GM04504 (cell line): ENCODE data around the gene SEC22C.
"Not testable (repeated sequence)": the region's sequence is repeated elsewhere in the genome, so short reads cannot be mapped to it uniquely, and the experiment has no call there.

Experiments
- DNase-seq: peaks from one replicate; pipeline ENCODE4 v3.0.0-alpha.2; 2012; ENCODE audit warnings: low read depth

Gene SEC22C

DNA sequence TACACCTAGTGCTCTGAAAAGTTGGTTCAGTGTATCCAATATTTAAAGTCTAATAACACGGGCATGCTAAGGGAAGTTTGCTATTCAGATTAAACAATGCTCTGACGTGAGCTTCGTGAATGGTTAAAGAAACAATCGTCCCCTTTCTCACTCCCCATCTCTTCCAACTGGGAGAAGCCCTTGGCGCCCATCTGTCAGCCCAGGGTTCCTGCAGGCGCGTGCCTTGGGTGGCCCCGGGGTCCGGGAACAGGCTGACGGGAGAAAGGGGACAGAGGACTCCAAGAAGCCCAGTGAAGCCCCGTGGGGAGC, 413 bp downstream of the SEC22C start:
- no peak for DNase-seq

DNA sequence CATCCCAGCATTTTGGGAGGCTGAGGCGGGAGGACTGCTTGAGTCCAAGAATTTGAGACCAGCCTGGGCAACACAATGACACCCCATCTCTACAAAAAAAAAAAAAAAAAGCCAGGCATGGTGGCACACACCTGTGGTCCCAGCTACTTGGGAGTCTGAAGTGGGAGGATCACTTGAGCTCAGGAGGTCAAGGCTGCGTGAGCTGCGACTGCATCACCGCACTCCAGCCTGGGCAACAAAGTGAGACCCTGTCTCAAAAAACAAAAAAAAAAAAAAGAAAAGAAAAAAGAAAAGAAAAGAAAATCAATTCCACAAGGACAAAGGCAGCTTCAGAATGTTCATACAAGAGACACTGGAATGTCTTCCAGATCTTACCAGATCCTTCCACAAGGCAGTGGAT, 2.4 kb downstream of the SEC22C start:
- not testable (repeated sequence) for DNase-seq

DNA sequence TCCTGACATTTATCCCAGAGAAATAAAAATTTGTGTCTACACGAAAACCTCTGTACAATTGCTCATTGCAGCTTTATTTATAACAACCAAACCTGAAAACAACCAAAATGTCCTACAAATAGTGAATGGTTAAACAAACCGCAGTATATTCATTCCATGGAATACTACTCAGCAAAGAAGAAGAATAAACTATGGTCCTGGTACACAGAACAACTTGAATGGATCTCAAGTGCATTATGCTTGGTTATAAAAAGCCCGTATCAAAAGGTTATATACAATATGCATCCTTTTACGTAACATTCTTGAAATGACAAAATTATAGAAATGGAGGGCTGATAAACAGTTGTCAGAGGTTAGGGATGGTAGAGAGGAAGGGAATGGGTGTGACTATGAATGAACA, 3.7 kb downstream of the SEC22C start:
- no peak for DNase-seq

DNA sequence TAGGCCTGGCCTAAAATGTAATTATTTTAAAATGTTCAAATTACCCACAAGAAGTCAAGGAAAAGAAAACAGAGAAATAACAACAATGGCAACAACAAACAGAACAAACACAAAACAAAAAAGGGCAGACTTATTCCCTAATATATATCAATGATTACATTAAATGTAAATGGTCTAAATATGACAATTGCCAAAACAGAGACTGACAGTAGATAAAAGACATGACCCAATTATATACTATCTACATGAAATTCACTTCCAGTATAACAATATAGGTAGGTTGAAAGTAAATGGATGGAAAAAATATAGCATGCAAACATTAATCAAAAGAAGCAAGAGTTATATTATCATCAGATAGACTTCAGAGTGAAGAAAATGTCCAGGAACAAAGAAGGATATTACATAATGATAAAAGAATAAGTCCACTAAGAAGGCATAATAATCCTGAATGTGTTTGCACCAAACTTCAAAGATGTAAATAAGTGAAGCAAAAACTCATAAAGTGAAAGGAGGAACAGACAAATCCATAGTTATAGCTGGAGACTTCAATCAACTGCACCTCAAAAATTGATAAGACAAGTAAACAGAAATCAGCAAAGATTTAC, 6.5 kb downstream of the SEC22C start:
- no peak for DNase-seq

DNA sequence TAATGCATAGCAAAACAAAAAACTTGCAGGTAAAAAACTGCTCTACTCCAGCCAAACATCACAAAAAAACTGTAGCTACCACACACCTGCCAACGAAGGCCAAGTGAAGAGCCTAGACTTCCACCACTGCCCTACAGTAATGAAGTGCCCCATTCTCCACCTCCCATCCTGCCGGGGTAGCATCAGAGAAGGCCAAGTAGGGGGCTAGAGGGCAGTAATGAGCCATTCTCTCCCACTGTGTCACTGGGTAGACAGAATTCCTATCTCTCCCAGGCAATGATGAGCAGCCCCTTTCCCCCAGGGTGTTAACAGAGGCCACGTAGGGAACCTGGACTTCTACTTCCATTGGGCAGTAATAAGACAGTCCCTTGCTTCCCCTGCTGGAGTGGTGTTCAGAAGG, 9.5 kb downstream of the SEC22C start:
- no peak for DNase-seq

DNA sequence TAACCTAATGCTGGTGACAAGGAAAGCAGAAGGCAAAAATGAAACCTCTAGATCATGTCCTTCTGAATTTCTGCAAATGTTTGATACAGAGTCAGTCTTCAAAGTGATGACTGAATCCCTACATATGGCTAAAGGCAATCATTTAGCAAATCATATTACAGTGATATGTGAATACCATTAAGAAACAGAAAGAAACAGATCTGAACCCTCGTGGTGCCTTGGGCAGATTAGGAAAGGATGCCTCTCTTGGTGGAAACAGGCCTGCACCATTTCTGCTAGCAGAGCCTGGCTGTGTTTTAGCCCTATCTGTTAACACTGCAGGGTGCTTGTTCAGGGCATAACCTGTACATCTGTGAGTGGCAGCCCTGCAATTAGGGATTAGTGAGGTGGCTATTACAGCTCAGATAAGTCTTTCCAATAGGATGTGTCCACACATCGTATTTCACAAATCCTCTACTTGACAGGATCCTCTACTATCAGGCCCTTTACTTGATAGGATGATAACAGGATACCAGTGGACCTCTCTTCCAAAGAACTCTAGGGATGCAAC, 12.1 kb downstream of the SEC22C start:
- DNase-seq = no peak

DNA sequence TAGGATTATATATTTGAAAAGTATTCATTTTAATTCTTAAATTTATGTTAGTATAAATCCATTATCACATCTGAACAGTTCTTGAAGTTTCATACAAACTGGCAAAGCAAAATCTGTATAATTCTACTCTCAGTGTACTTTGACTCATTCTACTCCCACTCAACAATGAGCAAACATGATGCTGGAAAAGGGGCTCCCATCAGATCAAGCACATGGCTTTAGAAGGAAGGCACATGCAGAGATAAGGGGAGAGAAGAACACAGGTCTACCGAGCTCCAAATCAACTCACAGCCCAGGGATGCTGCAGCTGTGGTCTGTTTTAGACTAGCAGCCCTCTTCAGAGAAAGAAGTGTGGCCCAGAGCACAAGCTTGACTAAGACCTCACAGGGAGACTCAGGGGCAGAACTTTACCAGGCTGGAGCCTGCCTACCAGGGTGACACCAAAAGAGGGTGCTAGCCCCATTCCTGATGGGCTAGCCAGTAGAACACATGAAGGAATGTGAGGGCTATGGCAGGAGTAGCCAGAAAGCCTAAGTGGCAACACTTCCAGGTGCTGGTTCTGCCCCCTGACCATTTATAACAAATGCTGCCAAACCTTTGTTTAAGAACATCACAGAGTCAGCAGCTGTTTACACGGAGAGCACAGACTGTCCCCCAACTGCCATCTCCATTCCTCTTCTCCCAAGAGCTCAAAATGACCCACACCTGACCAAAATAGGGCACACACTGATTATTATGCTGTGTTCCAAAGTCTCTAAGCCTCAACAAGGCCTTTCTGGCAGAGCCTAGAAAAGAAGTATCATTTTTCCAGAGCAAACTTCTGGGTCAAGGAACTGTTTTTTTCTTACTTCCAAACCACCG, 19.5 kb downstream of the SEC22C start:
- DNase-seq = no peak

DNA sequence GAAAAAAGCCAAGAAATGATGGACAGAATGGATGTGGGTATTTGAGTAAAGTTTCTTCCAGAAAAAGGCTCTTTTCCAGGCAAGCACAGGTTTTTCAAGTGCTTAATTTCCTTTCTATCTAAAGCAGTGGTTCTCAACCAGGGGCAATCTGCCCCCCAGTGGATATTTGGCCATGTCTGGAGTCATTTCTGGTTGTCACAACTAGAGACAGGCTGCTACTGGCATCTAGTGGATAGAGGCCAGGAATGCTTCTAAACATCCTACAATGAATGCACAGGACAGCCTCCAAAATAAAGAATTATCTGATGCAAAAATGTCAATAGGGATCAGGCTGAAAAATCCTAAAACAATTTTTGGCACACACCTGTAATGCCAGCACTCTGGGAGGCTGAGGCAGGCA, 23.9 kb downstream of the SEC22C start:
- DNase-seq = no peak

DNA sequence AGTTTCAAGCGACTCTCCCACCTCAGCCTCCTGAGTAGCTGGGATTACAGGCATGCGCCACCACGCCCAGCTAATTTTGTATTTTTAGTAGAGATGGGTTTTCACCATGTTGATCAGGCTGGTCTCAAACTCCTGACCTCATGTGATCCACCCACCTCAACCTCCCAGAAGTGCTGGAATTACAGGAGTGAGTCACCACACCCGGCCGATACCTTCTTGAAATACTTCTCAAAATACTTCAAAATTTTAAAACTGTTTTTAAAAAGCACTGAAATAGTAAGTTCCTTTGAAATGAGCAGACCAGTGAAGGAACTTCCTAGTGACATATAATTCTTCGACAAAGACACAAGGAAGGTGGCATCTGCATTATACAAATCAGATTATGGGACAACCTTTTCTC, 24.9 kb downstream of the SEC22C start:
- not testable (repeated sequence) for DNase-seq

DNA sequence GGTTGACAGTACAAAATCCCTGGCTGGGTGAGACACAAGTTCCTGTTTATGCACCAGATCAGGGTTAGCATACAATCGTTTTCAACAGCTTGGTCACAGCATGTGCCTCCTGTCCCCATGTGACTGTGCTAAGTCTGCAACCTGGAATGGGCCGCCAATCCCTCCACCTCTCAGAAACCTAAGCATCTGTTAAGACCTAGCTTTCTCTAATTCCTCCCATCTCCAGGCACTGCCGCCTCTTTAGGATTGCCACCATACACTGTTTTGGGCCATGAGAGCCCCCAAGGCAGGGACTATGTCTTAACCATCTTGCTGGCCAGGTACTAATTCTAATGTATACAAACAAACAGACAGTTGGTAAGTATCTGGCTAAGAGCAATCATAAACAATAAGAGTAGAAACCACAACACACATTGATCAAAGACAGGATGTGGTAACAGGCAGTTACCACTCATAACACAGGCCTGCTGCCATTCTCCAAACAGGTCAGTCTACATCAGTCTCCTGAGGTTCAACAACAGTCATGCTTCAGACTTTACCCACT, 25.6 kb downstream of the SEC22C start:
- no peak for DNase-seq

DNA sequence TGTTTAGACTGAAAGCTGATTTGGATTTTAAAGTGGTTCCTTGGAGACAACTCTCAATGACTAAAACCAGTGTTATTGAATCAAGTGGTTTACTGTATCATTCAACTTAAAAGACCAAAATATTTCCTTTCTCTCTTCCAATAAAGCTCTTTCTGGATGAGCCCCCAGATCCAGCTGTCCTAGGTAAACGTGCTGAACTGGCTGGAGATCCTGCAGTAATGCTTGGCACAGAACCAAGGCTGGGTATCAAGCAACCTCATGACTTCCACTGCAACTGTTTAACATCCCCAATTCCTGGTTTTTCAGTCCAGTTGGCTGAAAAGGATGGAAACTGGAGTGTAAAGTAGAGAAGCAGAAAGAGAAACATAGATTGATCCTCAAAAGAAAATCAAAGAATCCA, 28.9 kb downstream of the SEC22C start:
- DNase-seq = no peak

DNA sequence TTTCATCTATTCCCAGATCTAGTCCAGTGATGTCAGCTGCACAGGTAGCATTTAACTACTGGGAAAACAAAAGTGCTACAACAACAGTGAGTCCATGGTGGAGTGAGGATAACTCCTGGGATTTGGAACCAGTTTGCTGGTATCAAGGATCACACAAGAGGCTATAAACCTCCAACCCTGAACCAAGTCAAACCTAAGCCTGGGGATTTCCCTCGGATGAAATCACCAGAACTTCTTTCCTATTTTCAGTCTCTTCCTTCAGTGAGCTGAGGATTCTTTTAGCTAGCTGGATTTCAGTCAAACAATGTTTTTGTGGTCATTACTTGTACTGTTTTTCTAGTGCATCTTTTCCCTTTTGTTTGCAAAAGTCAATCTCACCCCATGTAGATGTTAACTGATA, 31.5 kb downstream of the SEC22C start:
- DNase-seq = no peak

DNA sequence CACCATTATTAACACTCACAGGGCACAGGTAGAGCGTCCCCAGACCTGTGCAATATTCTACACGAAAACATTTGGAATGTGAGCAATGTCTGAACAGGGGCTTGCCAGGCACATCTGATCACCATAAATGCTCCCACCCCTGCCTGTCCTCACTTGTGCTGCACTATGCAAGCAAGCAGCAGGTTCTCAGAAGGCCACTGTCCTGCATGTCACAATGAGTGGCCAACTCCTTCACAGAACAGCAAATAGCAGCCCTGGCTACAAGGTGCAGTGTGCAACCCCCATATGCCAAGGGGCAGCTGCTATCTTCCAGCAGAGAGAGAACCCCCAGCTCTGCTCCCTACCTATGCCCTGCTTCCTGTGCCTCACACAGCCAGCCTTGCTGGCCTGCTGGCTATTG, 32.6 kb downstream of the SEC22C start:
- no peak for DNase-seq

DNA sequence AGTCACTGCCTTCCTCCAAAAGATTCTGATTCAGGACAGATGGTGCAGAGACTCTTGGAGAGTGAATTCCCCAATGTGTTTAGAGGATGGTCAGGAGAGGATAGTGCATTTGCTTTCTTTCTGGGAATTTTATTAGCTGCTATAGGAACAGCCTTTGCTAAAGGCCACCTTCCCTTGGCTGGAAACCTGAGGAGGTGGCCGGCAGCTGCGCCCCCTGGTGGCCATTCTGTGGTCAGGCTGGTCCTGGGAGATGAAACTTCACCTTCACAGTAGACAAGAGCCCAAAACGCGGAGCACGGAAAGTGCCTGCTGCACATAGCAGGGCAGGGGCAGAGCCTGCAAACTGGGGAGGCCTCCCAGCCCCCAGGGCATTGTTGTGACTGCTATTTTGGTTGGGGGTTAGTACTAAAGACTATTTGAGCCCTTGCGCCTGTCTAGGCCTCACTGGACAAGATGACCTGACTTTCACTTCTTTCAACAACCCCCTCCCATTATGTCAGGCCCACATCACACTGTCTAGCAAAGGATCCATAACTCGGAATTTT, 34.3 kb downstream of the SEC22C start:
- DNase-seq = peak; percentile 7

DNA sequence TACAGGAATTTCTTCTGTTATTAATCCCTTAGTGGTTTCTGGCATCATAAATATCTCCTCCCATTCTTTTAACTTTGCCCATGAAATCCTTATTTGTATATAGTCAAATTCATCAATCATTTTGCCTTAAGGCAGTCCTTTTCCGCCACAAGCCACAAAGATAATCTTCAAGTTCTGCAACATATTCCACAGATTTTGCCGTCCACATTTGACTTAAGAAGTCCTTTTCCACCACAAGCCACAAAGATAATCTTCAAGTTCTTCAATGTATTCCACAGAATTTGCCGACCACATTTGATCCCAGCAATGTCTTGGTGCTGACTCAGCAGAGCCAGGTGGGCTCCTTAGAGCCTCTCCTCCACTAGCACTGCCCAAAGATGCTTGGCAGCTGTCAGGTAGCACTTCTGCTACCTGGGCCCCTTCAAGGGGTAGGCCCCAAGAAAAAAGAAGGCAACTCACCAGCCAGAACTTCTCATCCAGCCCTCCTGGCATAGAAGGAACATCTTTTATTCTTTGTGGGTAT, 35.0 kb downstream of the SEC22C start:
- DNase-seq = no peak

DNA sequence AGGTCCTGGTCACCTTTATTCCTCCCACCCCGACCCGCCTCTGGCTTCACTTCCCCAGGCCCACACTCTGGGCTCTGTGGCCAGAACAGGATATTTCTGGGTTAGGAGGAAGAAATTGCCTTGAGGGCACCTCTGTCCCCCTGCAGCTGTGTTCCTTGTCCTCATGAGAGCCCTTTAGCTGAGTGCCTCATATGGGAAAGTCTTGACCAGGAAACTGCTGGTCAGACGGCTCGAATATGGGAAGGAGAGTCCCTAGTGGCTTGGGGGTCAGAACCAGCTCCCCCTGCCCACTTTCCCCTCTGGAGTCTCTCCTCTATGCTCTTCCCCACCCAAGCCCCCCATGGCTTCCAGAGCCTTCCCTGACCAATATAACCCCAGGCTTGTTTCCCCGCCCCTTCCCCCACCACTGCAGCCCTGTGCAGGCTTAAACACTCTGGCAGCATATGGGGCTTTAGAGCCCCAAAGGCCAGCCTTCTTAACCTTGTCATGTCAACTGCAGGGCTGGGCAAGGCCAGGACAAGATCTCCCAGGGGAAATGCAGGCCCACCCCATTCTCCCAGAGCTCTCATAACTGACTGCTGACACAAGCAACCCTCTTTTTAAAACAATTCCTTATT, 36.4 kb downstream of the SEC22C start:
- no peak for DNase-seq

DNA sequence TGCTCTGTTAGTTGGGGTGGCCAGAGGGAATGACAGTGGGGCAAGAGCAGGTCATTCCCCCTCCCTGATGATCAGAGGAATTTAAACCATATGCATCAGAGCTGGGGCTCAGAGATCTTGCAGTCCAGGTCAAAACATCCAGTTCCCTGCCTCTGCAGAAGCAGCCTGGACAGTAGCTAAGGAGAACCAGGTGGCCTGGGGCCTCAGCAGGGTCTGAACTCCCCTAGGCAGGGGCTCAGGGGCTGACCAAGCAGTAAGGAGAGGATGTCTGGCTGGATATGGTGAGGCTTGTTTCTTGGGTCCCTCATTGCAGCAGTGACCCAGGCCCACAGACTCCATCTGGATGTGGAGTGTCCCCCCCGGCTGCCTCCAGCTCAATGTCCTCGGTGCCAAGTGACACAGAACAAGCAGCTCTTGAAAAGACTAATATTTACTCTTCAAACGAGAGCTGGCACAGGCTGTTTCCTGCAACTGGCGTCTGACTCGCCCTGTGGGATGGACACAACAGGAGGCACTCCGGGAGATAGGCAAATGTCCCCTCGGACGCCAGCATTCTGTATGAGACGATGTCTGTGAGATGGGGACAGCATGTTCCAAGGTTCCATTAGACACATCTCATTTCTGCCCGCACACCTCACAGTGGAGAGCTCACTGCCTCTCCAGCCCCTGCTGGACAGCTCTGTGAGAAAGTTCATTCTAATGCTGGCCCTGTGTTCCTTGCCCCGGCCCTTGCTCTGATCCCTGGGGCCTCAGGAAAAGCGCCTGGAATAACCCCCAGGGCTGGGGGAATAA, 37.1 kb downstream of the SEC22C start:
- no peak for DNase-seq

DNA sequence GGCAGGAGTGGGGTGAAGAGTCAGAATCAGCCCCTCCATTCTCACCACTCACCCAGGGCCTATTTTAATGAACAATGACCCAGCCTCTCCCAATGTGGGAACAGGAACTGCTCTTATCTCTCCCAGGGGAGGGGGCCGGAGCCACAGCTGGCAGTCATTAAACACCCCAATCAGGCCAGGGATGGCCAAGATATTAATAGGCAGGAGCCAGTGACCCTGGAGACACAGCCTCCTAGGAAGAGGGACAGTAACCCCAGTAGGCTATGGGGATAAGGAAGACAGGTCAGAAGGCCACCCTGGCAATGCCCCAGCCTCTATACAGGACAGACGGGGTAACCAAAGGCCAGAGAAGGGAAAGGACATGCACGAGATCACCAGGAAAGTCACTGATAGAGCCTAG, 40.7 kb downstream of the SEC22C start:
- DNase-seq = no peak

DNA sequence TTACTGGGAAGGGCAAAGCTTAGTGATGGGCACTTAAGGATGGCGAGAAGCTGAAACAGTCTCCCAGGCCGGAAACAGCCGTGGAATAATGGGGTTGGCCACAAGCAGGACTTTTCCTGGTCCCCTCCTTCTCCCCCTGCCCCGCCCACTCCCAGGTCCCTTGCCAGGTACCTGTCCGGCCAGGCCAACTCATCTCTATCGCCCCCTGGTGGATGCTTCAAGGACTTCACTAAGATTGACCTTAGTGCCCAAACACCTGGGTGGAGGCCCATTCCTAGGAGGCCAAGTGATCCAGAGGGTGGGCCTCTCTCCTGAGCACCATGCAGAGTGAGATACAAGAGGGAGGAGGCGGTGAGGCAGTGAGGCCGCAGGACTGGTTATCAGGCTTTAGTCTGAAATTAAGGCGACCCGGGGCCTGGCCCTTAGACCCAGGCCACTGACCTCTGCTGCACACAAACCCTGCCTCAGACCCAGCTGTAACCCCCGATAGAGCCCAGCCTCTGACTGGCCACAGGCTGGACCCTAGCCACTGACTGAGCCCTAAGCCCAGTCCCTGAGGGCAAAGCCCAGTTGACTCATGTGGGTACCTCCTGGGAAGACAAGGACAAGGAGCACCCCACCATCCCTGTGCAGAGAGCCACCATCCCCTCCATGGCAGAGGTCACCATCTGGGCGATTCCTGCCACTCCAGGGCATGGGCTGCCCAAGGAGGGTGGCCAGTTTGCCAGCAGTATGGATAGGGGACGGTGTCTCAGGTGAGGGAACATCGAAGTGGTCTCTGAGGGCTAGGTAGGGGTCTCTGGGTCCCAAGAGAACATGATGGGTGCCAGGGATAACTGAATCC, 41.7 kb downstream of the SEC22C start:
- no peak for DNase-seq

DNA sequence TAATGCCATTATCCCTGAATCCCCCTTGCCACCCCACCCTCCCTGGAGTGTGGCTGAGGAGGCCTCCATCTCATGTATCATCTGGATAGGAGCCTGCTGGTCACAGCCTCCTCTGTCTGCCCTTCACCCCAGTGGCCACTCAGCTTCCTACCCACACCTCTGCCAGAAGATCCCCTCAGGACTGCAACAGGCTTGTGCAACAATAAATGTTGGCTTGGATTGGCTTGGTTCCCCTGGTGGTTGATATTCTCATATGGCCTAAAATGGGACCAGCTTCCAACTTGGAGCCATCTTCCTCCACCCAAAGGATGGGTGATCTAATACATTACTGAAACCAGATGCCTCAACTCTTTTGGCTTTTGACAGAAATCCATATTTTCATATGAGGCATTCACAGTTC, 44.4 kb downstream of the SEC22C start:
- DNase-seq = no peak
